Aorta (tissue), 5 donors: ENCODE measurements around the gene ADAMTS12. TPM values are rescaled to one million over a fixed set of nuclear protein-coding genes. Genes with fewer than 3 reads are reported as not detected.

Experiments used
- ATAC-seq: fragments of 200-7000 bp; cut with Tn5 transposase; one replicate; pipeline ENCODE4 v1.9.1; 2022; ENCODE audit warnings: moderate library complexity; ENCODE audit not compliant: low FRiP score
- DNase-seq, 2 donors: peaks; one replicate each; pipeline ENCODE4 v3.0.0-alpha.2; 2020
- H3K27ac ChIP-seq, 2 donors: one replicate each; pipeline ENCODE4 v1.5.1; 2013; ENCODE audit warnings: low read length in 2 of 2, mild to moderate bottlenecking in 2 of 2, moderate library complexity in 2 of 2, control low read depth in 1 of 2, inconsistent platforms in 1 of 2, low read depth in 1 of 2
- H3K27me3 ChIP-seq, 2 donors: one replicate each; pipeline ENCODE4 v1.6.1; 2013; ENCODE audit warnings: control low read depth in 1 of 2, low read length in 1 of 2, mild to moderate bottlenecking in 1 of 2, moderate library complexity in 1 of 2; ENCODE audit not compliant: insufficient read depth in 2 of 2, control insufficient read depth in 1 of 2
- H3K36me3 ChIP-seq, 2 donors: one replicate each; pipeline ENCODE4 v1.6.1; 2013; ENCODE audit warnings: control low read depth in 1 of 2, low read length in 1 of 2, mild to moderate bottlenecking in 1 of 2; ENCODE audit not compliant: insufficient read depth in 2 of 2, control insufficient read depth in 1 of 2
- H3K4me1 ChIP-seq, 2 donors: one replicate each; pipeline ENCODE4 v1.6.1; 2013; ENCODE audit warnings: low read length in 2 of 2, control low read depth in 1 of 2, mild to moderate bottlenecking in 1 of 2, moderate library complexity in 1 of 2; ENCODE audit not compliant: insufficient read depth in 2 of 2, control insufficient read depth in 1 of 2
- H3K4me3 ChIP-seq, 2 donors: one replicate each; pipeline ENCODE4 v1.5.1; 2013; ENCODE audit warnings: low read length in 2 of 2, control low read depth in 1 of 2, mild to moderate bottlenecking in 1 of 2
- H3K9me3 ChIP-seq: one replicate; pipeline ENCODE4 v1.6.1; 2013; ENCODE audit warnings: mild to moderate bottlenecking, low read length; ENCODE audit not compliant: control insufficient read depth
- WGBS, 2 donors: extraction: QIAGEN DNeasy Blood & Tissue Kit; methylation state at CpG; one replicate each; pipeline ENCODE4 v1.1.7; 2013; 5-methylcytosine and 5-hydroxymethylcytosine counted together
- intact Hi-C, 2 donors: fragments of 100-400 bp; cut with DNase I; formaldehyde crosslinking; loops; one replicate each; pipeline versions ENCODE4 v1.14.2 to v1.15.0; 2022
- polyA plus RNA-seq, 2 donors: library from polyadenylated mRNA; stranded (reverse); fragments of 200-250 nt; gene quantifications; one replicate each; pipeline ENCODE4 v1.2.3, GENCODE V29; 2013
- total RNA-seq, 2 donors: library from RNA; stranded (reverse); fragmentation: NEBNext Ultra II Directional; extraction: Animal tissue kit (Norgen Biotek cat#: 25700); gene quantifications; one replicate each; pipeline ENCODE4 v1.2.1, GENCODE V29; 2021
- donor health status: healthy with polysubstance abuse.
- donor health status: Bipolar disorder and iron deficiency.
- donor health status: DM: no; HTN: no; CAD: no.
- donor health status: DM: no; HTN: no; CAD: no.
- donor health status: DM: yes; HTN: yes; CAD: no.

The ADAMTS12 gene
- total and polyA plus RNA-seq, 4 donors, result 0.50 to 7.3 (median 2.8) TPM

DNA sequence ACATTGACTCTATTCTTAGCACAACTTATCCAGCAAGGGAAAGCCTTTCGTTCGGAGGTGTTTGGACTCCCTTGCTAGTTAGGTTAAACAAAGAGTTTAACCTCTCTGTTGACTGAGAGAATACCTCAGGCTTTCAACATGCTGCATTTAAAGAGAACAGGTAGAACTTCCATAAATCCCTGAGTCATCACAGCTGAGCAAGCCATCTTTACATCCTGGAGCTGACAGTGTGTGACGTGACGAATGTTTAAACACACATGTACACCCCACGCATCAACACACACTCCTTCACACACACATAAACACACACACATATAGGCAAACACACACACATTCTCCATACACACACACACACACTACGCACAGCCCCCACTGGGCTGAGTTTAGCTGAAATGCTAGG is 152.8 kb downstream of the ADAMTS12 start:
- no peak for DNase-seq
- Histone ChIP-seq H3K27ac (no peak overlapping the region), H3K4me3 (no peak overlapping the region), H3K4me1 (no peaks in the 10 kb centered on the region), H3K27me3 (no peaks in the 10 kb centered on the region), H3K36me3 (no peaks in the 10 kb centered on the region), H3K9me3 (no peaks in the 10 kb centered on the region)
- ATAC-seq, result no peak
- intact Hi-C loops, result no loop called here
- WGBS, 2 donors, result 73 to 75% methylated on average over 6 of the region's 6 CpGs

DNA sequence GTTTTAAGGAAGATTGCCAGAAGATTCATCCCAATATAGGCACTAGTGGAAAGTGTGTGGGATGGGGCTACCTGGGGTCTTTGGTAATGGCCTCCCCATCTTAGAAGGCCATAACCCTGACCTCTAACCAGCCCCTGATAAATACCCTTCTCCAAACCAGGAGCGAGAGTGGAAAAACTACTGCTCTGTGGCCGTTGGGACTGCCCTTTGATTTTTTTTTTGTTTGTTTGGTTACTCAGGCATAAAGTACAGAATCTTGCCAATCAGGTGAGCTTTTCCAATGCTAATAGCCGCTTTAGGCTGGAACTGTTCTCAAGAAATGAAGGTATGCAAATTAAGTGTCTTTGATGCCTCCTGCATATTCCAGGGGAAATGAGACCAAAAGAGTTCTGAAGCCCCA is 153.7 kb downstream of the ADAMTS12 start:
- Histone ChIP-seq H3K4me1 (no peaks in the 10 kb centered on the region), H3K4me3 (no peak overlapping the region), H3K9me3 (no peaks in the 10 kb centered on the region), H3K36me3 (no peaks in the 10 kb centered on the region), H3K27me3 (no peaks in the 10 kb centered on the region), H3K27ac (no peak overlapping the region)
- no peak for DNase-seq
- WGBS, 2 donors, result 93 to 95% methylated on average over 3 of the region's 3 CpGs
- intact Hi-C loops, result no loop called here
- ATAC-seq, result no peak

- DNase-seq (no peak), ATAC-seq (no peak)
- H3K9me3 ChIP-seq, result no peaks in the 10 kb centered on the region
- no peaks in the 10 kb centered on the region for H3K36me3 ChIP-seq
- H3K4me1 ChIP-seq, result no peaks in the 10 kb centered on the region
- H3K27ac ChIP-seq, result no peak overlapping the region
- WGBS, 2 donors, result 90 to 91% methylated on average over 2 of the region's 2 CpGs
- H3K27me3 ChIP-seq, result no peaks in the 10 kb centered on the region
- H3K4me3 ChIP-seq, result no peak overlapping the region
- intact Hi-C loops, result no loop called here
These were observed 154.1 kb downstream of the ADAMTS12 start for GRCh38 chr5:33737697-33738096.

GRCh38 chr5:33737284-33737683 is 154.5 kb downstream of the ADAMTS12 start:
- Histone ChIP-seq H3K36me3 (no peaks in the 10 kb centered on the region), H3K4me3 (no peak overlapping the region), H3K27me3 (no peaks in the 10 kb centered on the region), H3K27ac (no peak overlapping the region), H3K9me3 (no peaks in the 10 kb centered on the region), H3K4me1 (no peaks in the 10 kb centered on the region)
- DNase-seq (no peak), ATAC-seq (no peak)
- intact Hi-C loops, result no loop called here
- WGBS, 2 donors, result 86 to 89% methylated on average over 1 of the region's 1 CpG

- Histone ChIP-seq H3K36me3 (no peaks in the 10 kb centered on the region), H3K9me3 (no peaks in the 10 kb centered on the region), H3K4me3 (no peak overlapping the region), H3K4me1 (no peaks in the 10 kb centered on the region), H3K27me3 (no peaks in the 10 kb centered on the region), H3K27ac (no peak overlapping the region)
- WGBS, 2 donors, result 24 to 34% methylated on average over 3 of the region's 3 CpGs
- no peak for ATAC-seq
- intact Hi-C loops, result no loop called here
- no peak for DNase-seq
These were observed 155.3 kb downstream of the ADAMTS12 start for GRCh38 chr5:33736510-33736909.

- WGBS, 2 donors, result 90 to 92% methylated on average over 4 of the region's 4 CpGs
- intact Hi-C loops, result no loop called here
- H3K36me3 ChIP-seq, result no peaks in the 10 kb centered on the region
- H3K27ac ChIP-seq, result no peak overlapping the region
- no peaks in the 10 kb centered on the region for H3K4me1 ChIP-seq
- no peak for DNase-seq
- no peaks in the 10 kb centered on the region for H3K9me3 ChIP-seq
- H3K4me3 ChIP-seq, result no peak overlapping the region
- H3K27me3 ChIP-seq, result no peaks in the 10 kb centered on the region
- ATAC-seq, result no peak
These were observed 156.7 kb downstream of the ADAMTS12 start for GRCh38 chr5:33735072-33735471.

GRCh38 chr5:33734537-33734936 is 157.3 kb downstream of the ADAMTS12 start:
- no peak for DNase-seq
- H3K36me3 ChIP-seq, result no peaks in the 10 kb centered on the region
- H3K4me1 ChIP-seq, result no peaks in the 10 kb centered on the region
- H3K27ac ChIP-seq, result no peak overlapping the region
- intact Hi-C loops, result no loop called here
- ATAC-seq, result no peak
- no peak overlapping the region for H3K4me3 ChIP-seq
- no peaks in the 10 kb centered on the region for H3K9me3 ChIP-seq
- no peaks in the 10 kb centered on the region for H3K27me3 ChIP-seq
- WGBS, 2 donors, result 51 to 55% methylated on average over 3 of the region's 3 CpGs

DNA sequence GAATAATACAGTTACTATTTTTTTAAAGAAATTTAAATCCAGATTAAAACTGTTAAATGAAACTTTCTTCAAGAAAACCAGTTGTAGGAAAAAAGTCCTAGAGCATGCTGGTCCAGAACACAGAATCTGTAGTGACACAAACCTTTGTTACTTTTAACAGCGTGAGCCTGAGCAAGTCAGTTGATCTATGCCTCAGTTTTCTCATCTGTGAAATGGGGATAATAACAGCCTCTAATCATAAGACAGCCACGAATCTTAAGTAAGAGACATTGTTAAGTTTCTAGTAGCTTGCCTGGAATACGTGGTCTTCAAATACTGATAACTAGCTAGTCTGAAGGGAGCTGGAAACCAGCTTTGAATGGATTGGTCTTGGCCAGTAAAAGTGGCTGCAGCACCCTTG is 158.6 kb downstream of the ADAMTS12 start:
- Histone ChIP-seq H3K4me1 (no peaks in the 10 kb centered on the region), H3K27ac (no peak overlapping the region), H3K9me3 (no peaks in the 10 kb centered on the region), H3K4me3 (no peak overlapping the region), H3K36me3 (no peaks in the 10 kb centered on the region), H3K27me3 (no peaks in the 10 kb centered on the region)
- 94 to 95% methylated on average over 3 of the region's 3 CpGs for WGBS, 2 donors
- intact Hi-C loops, result no loop called here
- no peak for ATAC-seq
- no peak for DNase-seq

- no peaks in the 10 kb centered on the region for H3K36me3 ChIP-seq
- intact Hi-C loops, result no loop called here
- 49 to 56% methylated on average over 9 of the region's 9 CpGs for WGBS, 2 donors
These were observed 165.2 kb downstream of the ADAMTS12 start for GRCh38 chr5:33726422-33727165.

More at GRCh38 chr5:33726422-33727165, 165.2 kb downstream of the ADAMTS12 start:
- no peak overlapping the region for H3K27ac ChIP-seq
- DNase-seq (no peak), ATAC-seq (peak; percentile 30)
- no peaks in the 10 kb centered on the region for H3K9me3 ChIP-seq
- no peak overlapping the region for H3K4me3 ChIP-seq
- peaks cover 0 to 3% of the 10 kb centered on the region in 2 donors for H3K4me1 ChIP-seq
- H3K27me3 ChIP-seq, result no peaks in the 10 kb centered on the region
